Loucy (cell line): ENCODE data around the gene DNTTIP2.
A peak's percentile ranks its signal among the peaks of the same experiment; 100 is the strongest.

ENCODE experiments used
- H2AFZ ChIP-seq: fragments of 200-600 bp; sonication (generic); 2 replicates; pipeline ENCODE4 v1.6.0; 2016; ENCODE audit warnings: antibody characterized with exemption, mild to moderate bottlenecking, low read length, moderate library complexity
- H3F3A ChIP-seq: fragments of 200-600 bp; 2 replicates; pipeline ENCODE4 v1.6.0; 2016; ENCODE audit warnings: antibody characterized with exemption, low read depth, mild to moderate bottlenecking
- H3K27me3 ChIP-seq: fragments of 200-600 bp; sonication (generic); 2 replicates; pipeline ENCODE4 v1.6.1; 2014; ENCODE audit warnings: low read length, mild to moderate bottlenecking; ENCODE audit not compliant: insufficient read depth, poor library complexity, severe bottlenecking
- H3K36me3 ChIP-seq: fragments of 200-600 bp; sonication (generic); 2 replicates; pipeline ENCODE4 v1.6.1; 2016; ENCODE audit warnings: low read length; ENCODE audit not compliant: insufficient read depth
- H3K4me1 ChIP-seq: fragments of 200-600 bp; sonication (generic); 2 replicates; pipeline ENCODE4 v1.5.1; 2014; ENCODE audit warnings: low read length, mild to moderate bottlenecking; ENCODE audit not compliant: insufficient read depth, poor library complexity, severe bottlenecking
- H3K4me2 ChIP-seq: fragments of 200-600 bp; sonication (generic); 2 replicates; pipeline ENCODE4 v1.6.0; 2014; ENCODE audit warnings: antibody characterized with exemption, low read length, low read depth, mild to moderate bottlenecking; ENCODE audit not compliant: poor library complexity, severe bottlenecking
- H3K4me3 ChIP-seq: fragments of 200-600 bp; sonication (generic); 2 replicates; pipeline ENCODE4 v1.5.1; 2014; ENCODE audit warnings: low read length, mild to moderate bottlenecking, mixed read lengths; ENCODE audit not compliant: poor library complexity, severe bottlenecking
- H3K79me2 ChIP-seq: fragments of 200-600 bp; sonication (generic); 2 replicates; pipeline ENCODE4 v1.6.1; 2014; ENCODE audit warnings: low read length; ENCODE audit not compliant: insufficient read depth
- H3K9ac ChIP-seq: fragments of 200-600 bp; sonication (generic); 2 replicates; pipeline ENCODE4 v1.6.0; 2014; ENCODE audit warnings: mild to moderate bottlenecking, low read depth, low read length, moderate library complexity; ENCODE audit not compliant: poor library complexity, severe bottlenecking
- H3K9me2 ChIP-seq: fragments of 200-600 bp; sonication (generic); replicated peaks from 2 replicates; pipeline ENCODE4 v1.6.1; 2016; ENCODE audit warnings: low read depth, low read length, mixed read lengths
- H3K9me3 ChIP-seq: fragments of 200-600 bp; sonication (generic); 2 replicates; pipeline ENCODE4 v1.6.1; 2014; ENCODE audit warnings: mild to moderate bottlenecking, antibody characterized with exemption, low read length, low read depth; ENCODE audit not compliant: insufficient read depth
- H4K20me1 ChIP-seq: fragments of 200-600 bp; sonication (generic); 2 replicates; pipeline ENCODE4 v1.6.0; 2014; ENCODE audit warnings: antibody characterized with exemption, low read length, mild to moderate bottlenecking; ENCODE audit not compliant: insufficient read depth, poor library complexity, severe bottlenecking
- EZH2phosphoT487 ChIP-seq: fragments of 200-600 bp; IDR thresholded peaks from 2 replicates; pipeline ENCODE4 v1.6.1; 2018; ENCODE audit warnings: antibody characterized with exemption, mild to moderate bottlenecking, moderate library complexity, borderline replicate concordance
- TF ChIP-seq, protein P1 (sequence below): fragments of 200-600 bp; sonication (generic); conservative IDR thresholded peaks from 2 replicates; pipeline ENCODE4 v1.5.1; 2014; ENCODE audit warnings: mild to moderate bottlenecking, antibody characterized with exemption, low read length

Gene DNTTIP2

DNA sequence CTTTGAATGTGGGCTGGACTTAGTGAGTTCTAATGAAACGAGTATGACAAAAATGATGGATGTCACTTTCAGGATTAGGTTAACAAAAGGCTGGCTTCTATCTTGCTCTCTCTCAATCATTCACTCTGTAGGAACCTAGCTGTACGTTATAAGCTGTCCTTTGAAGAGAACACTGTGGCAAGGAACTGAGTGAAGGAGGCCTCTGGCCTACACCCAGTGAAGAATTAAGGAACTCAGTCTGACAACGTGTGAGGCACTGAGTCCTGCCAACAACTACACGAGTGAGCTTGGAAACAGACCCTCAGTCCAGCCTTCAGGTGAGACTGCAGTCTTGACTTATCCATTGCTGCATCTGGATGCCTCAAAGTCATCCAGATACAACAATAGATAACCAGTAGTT, 3.3 kb upstream of the DNTTIP2 start:
- no peaks in the 10 kb centered on the region for H3F3A ChIP-seq
- H3K27me3 ChIP-seq: no peaks in the 10 kb centered on the region
- no peak overlapping the region for H3K4me2 ChIP-seq
- no peak overlapping the region for H3K4me3 ChIP-seq
- no peaks in the 10 kb centered on the region for H3K9me3 ChIP-seq
- H3K36me3 ChIP-seq: peaks cover 3% of the 10 kb centered on the region; the same call in 1 of the 2 replicates
- H4K20me1 ChIP-seq: peaks cover 16% of the 10 kb centered on the region
- H3K4me1 ChIP-seq: peaks cover 9% of the 10 kb centered on the region
- H2AFZ ChIP-seq: no peak overlapping the region
- TF ChIP-seq, protein P1, sequence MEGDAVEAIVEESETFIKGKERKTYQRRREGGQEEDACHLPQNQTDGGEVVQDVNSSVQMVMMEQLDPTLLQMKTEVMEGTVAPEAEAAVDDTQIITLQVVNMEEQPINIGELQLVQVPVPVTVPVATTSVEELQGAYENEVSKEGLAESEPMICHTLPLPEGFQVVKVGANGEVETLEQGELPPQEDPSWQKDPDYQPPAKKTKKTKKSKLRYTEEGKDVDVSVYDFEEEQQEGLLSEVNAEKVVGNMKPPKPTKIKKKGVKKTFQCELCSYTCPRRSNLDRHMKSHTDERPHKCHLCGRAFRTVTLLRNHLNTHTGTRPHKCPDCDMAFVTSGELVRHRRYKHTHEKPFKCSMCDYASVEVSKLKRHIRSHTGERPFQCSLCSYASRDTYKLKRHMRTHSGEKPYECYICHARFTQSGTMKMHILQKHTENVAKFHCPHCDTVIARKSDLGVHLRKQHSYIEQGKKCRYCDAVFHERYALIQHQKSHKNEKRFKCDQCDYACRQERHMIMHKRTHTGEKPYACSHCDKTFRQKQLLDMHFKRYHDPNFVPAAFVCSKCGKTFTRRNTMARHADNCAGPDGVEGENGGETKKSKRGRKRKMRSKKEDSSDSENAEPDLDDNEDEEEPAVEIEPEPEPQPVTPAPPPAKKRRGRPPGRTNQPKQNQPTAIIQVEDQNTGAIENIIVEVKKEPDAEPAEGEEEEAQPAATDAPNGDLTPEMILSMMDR: no peak
- no peak for TF ChIP-seq EZH2phosphoT487
- H3K9me2 ChIP-seq: no peaks in the 10 kb centered on the region
- H3K79me2 ChIP-seq: peaks cover 22% of the 10 kb centered on the region
- no peak overlapping the region for H3K9ac ChIP-seq

DNA sequence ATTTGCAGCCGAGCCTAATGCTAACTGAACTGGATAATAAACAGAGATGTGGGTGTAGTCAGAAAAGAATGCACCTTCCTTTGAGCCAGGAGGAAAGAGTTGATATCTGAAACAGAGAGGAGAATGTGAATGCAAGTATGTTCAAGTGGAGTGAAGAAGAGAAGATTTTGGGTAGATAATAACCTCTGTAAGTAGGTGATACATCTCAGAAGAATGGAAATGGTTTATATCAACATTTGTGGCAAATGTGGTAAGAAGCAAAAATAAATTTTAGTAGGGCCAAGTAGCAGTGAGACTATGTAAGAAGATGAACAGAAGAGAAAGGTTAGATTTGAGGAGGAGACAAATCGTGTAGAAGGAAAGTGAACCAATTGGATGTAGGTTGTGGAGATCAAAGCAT, 1.7 kb upstream of the DNTTIP2 start:
- Histone ChIP-seq H3K9ac (no peak overlapping the region), H2AFZ (no peak overlapping the region), H3K4me1 (peaks cover 24% of the 10 kb centered on the region), H3K4me2 (no peak overlapping the region), H3K9me3 (no peaks in the 10 kb centered on the region), H3K4me3 (no peak overlapping the region), H3K27me3 (no peaks in the 10 kb centered on the region), H4K20me1 (peaks cover 31% of the 10 kb centered on the region), H3K9me2 (no peaks in the 10 kb centered on the region), H3F3A (no peaks in the 10 kb centered on the region), H3K36me3 (peaks cover 11% of the 10 kb centered on the region; the same call in 1 of the 2 replicates), H3K79me2 (peaks cover 37% of the 10 kb centered on the region)
- TF ChIP-seq, protein P1: no peak
- TF ChIP-seq EZH2phosphoT487: no peak

DNA sequence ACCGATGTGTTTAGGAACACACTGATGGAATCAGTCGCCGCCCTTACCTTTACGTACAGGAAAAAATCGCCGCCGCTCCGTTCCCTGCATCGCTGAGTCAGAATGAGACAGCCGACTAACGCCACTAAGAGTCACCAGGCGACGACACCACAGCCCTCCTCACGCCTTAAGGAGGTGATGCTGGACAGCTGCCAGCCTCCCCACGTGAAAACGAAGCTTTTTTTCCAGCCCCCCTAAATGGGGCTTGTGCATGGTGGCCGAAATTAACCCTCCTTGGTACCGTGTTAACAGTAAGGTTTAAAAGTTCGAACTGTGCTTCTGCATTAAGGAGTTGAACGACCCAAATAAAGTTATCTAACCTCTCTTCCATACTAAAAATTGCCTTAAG, 511 bp downstream of the DNTTIP2 start:
- peak overlapping the region; percentile 97 for H3K4me2 ChIP-seq
- no peaks in the 10 kb centered on the region for H3K9me2 ChIP-seq
- H3K9ac ChIP-seq: peak overlapping the region; percentile 97
- H3K9me3 ChIP-seq: no peaks in the 10 kb centered on the region
- H3K4me1 ChIP-seq: peaks cover 24% of the 10 kb centered on the region
- H3F3A ChIP-seq: no peaks in the 10 kb centered on the region
- H2AFZ ChIP-seq: peak overlapping the region; percentile 94
- H3K79me2 ChIP-seq: peaks cover 52% of the 10 kb centered on the region
- TF ChIP-seq, protein P1: no peak
- no peak for TF ChIP-seq EZH2phosphoT487
- H3K27me3 ChIP-seq: no peaks in the 10 kb centered on the region
- H3K4me3 ChIP-seq: peak overlapping the region; percentile 90
- peaks cover 28% of the 10 kb centered on the region; the same call in 1 of the 2 replicates for H3K36me3 ChIP-seq
- H4K20me1 ChIP-seq: peaks cover 43% of the 10 kb centered on the region
